Tibial artery (tissue), 4 donors: ENCODE measurements around the gene BPIFB1.

Source experiments
- DNase-seq, 2 donors: peaks; one replicate each; pipeline ENCODE4 v3.0.0-alpha.2; 2019
- H3K27ac ChIP-seq, 2 donors: fragments of 200-600 bp; sonication (generic) in 1 of 2; 1 replicate in 1 of 2; 2 replicates in 1 of 2; pipeline ENCODE4 v1.5.1; 2018 to 2019; ENCODE audit warnings: mild to moderate bottlenecking in 1 of 2
- H3K27me3 ChIP-seq, 2 donors: fragments of 200-600 bp; sonication (generic) in 1 of 2; one replicate each; pipeline versions ENCODE4 v1.5.1 to v1.6.0; 2016 to 2019
- H3K36me3 ChIP-seq, 3 donors: fragments of 200-600 bp; sonication (generic) in 2 of 3; one replicate each; pipeline ENCODE4 v1.5.1; 2016 to 2019; ENCODE audit warnings: mild to moderate bottlenecking in 2 of 3
- H3K4me1 ChIP-seq, 4 donors: fragments of 200-600 bp; sonication (generic) in 2 of 4; 1 replicate in 3 of 4; 2 replicates in 1 of 4; pipeline ENCODE4 v1.5.1; 2016 to 2019
- H3K4me3 ChIP-seq, 2 donors: fragments of 200-600 bp; sonication (generic) in 1 of 2; 1 replicate in 1 of 2; 2 replicates in 1 of 2; pipeline ENCODE4 v1.5.1; 2018 to 2019; ENCODE audit warnings: mild to moderate bottlenecking in 2 of 2
- H3K9me3 ChIP-seq, 3 donors: fragments of 200-600 bp; sonication (generic) in 1 of 3; one replicate each; pipeline ENCODE4 v1.5.1; 2016 to 2019
- CTCF ChIP-seq, 2 experiments: fragments of 200-600 bp in 1 of 2; fragments of 450-650 bp in 1 of 2; IDR thresholded peaks; one replicate each; pipeline ENCODE4 v1.5.1; 2017 to 2019; ENCODE audit warnings: antibody characterized with exemption in 2 of 2, mild to moderate bottlenecking in 1 of 2, moderate library complexity in 1 of 2
- intact Hi-C: fragments of 100-400 bp; cut with DNase I; formaldehyde crosslinking; loops from one replicate; pipeline ENCODE4 v1.15.0; 2023; ENCODE audit warnings: low total_unique reads

BPIFB1 gene

GRCh38 chr20:33287884-33288283 lies 4.9 kb downstream of the BPIFB1 start:
- no peak for DNase-seq
- H3K36me3 ChIP-seq = no peaks in the 10 kb centered on the region
- H3K4me1 ChIP-seq = no peaks in the 10 kb centered on the region
- H3K27me3 ChIP-seq = peaks cover 0 to 53% of the 10 kb centered on the region in 2 donors
- intact Hi-C loops = no loop called here
- H3K9me3 ChIP-seq = no peaks in the 10 kb centered on the region
- H3K4me3 ChIP-seq = no peak overlapping the region
- TF ChIP-seq CTCF (IDR thresholded peaks at IDR 0.05) = no peak
- H3K27ac ChIP-seq = no peak overlapping the region

- intact Hi-C loops = no loop called here
- Histone ChIP-seq H3K4me3 (no peak overlapping the region), H3K27ac (no peak overlapping the region), H3K36me3 (no peaks in the 10 kb centered on the region), H3K9me3 (no peaks in the 10 kb centered on the region), H3K27me3 (peaks cover 0 to 44% of the 10 kb centered on the region in 2 donors), H3K4me1 (no peaks in the 10 kb centered on the region)
- DNase-seq = no peak
- no peak for TF ChIP-seq CTCF (IDR thresholded peaks at IDR 0.05)
Observed at GRCh38 chr20:33290852-33291251, 7.8 kb downstream of the BPIFB1 start.

GRCh38 chr20:33291416-33291815 lies 8.4 kb downstream of the BPIFB1 start:
- H3K9me3 ChIP-seq = no peaks in the 10 kb centered on the region
- H3K4me3 ChIP-seq = no peak overlapping the region
- H3K27ac ChIP-seq = no peak overlapping the region
- no peak for TF ChIP-seq CTCF (IDR thresholded peaks at IDR 0.05)
- no peak for DNase-seq
- peaks cover 0 to 40% of the 10 kb centered on the region in 2 donors for H3K27me3 ChIP-seq
- intact Hi-C loops = no loop called here
- H3K36me3 ChIP-seq = no peaks in the 10 kb centered on the region
- no peaks in the 10 kb centered on the region for H3K4me1 ChIP-seq

- peak in 1 of 2 donors; percentile 25 for DNase-seq
- peak; percentile 33 to 60 for TF ChIP-seq CTCF (IDR thresholded peaks at IDR 0.05)
- intact Hi-C loops = no loop called here
- H3K9me3 ChIP-seq = no peaks in the 10 kb centered on the region
- H3K27ac ChIP-seq = no peak overlapping the region
- peaks cover 0 to 40% of the 10 kb centered on the region in 2 donors for H3K27me3 ChIP-seq
- no peaks in the 10 kb centered on the region for H3K36me3 ChIP-seq
- H3K4me1 ChIP-seq = no peaks in the 10 kb centered on the region
- no peak overlapping the region for H3K4me3 ChIP-seq
Observed at GRCh38 chr20:33291830-33292355, 8.9 kb downstream of the BPIFB1 start.

- H3K9me3 ChIP-seq = no peaks in the 10 kb centered on the region
- intact Hi-C loops = loop anchor here (5.0 kb wide), 1 partner anchor 394 kb away; no protein-coding TSS in a partner anchor
- H3K4me1 ChIP-seq = peaks cover 0 to 4% (median 2%) of the 10 kb centered on the region in 4 donors
- H3K4me3 ChIP-seq = no peak overlapping the region
- peaks cover 0 to 45% of the 10 kb centered on the region in 2 donors for H3K27me3 ChIP-seq
- DNase-seq = no peak
- TF ChIP-seq CTCF (IDR thresholded peaks at IDR 0.05) = no peak
- H3K36me3 ChIP-seq = no peaks in the 10 kb centered on the region
- no peak overlapping the region for H3K27ac ChIP-seq
Observed at GRCh38 chr20:33296206-33296605, 13.2 kb downstream of the BPIFB1 start.

GRCh38 chr20:33298391-33298790 lies 15.4 kb downstream of the BPIFB1 start:
- Histone ChIP-seq H3K9me3 (no peaks in the 10 kb centered on the region), H3K36me3 (no peaks in the 10 kb centered on the region), H3K4me1 (peaks cover 0 to 4% (median 2%) of the 10 kb centered on the region in 4 donors), H3K27me3 (peaks cover 0 to 38% of the 10 kb centered on the region in 2 donors), H3K27ac (no peak overlapping the region), H3K4me3 (no peak overlapping the region)
- no peak for DNase-seq
- TF ChIP-seq CTCF (IDR thresholded peaks at IDR 0.05) = no peak
- intact Hi-C loops = loop anchor here (5.0 kb wide), 1 partner anchor 396 kb away; no protein-coding TSS in a partner anchor
